ENCODE measurements around the gene AIFM3.

AIFM3 gene

DNA sequence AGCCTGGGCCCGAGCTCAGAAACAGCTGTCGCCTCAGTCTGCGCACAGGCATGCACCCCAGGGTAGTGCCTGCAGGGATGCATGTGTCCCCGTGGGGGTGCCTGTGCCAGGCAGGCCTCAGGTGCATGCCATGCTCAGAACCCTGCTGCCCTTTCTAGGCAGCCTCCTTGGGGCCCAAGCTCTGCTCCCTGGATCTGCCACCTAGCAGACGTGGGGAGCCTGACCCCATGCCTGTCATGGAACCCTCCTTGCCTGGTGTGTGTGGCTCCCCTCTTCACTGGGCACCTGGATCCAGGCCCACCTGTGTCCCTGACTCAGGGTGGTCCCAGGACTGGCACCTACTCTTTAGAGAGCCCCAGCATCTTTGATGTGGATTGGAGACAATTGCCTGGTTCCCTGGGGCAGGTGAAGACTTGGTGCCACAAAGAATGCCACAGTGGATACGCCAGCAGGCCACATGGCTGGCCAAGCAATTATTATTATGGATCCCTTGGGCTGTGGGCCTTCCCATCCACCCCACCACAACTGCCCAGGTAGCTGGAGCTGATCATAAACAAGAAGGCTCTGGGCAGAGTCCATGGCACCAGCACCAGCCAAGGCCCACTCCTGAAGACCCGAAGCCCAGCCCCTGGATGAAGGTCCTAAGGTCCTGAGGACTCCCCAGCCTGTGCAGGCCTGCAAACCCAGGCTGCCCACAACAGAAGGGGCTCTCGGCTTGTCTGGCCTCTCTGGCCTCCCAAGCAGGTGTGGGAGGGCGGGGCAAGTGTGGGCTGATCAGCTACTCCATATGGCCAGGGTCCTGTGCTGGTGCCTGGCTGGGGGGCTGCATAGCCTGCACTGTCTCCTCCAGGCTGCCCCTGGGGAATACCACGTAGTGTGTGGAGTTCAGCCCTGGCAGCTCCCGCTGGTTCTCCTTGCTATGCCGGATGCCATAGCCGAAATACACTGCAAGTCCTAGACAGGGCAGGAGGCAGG, 61.5 kb downstream of the AIFM3 start:
- H3K4me1 ChIP-seq = peaks cover 3 to 19% (median 11%) of the 10 kb centered on the region in 10 experiments; a peak in 17 of 20 replicates
- H3K9ac ChIP-seq = no peak overlapping the region
- H4K20me1 ChIP-seq = peaks cover 0 to 19% (median 0%) of the 10 kb centered on the region in 11 experiments; a peak in 2 of 22 replicates
- no peak overlapping the region for H3K4me2 ChIP-seq
- TF ChIP-seq Cebpa-rat (IDR thresholded peaks at IDR 0.05) = no peak
- no peaks in the 10 kb centered on the region for H3K36me3 ChIP-seq
- no peaks in the 10 kb centered on the region for H3K9me3 ChIP-seq (replicated peaks in 1 of 11)
- peaks cover 20 to 36% (median 30%) of the 10 kb centered on the region in 11 experiments for H3K27me3 ChIP-seq
- H3K27ac ChIP-seq = no peak overlapping the region
- no peak overlapping the region for H3K4me3 ChIP-seq

GRCh38 chr22:21029486-21030025, 62.5 kb downstream of the AIFM3 start:
- Histone ChIP-seq H3K4me1 (peaks cover 4 to 23% (median 15%) of the 10 kb centered on the region in 10 experiments; a peak in 17 of 20 replicates), H3K9ac (no peak overlapping the region), H3K27ac (no peak overlapping the region), H3K9me3 (replicated peaks in 1 of 11) (no peaks in the 10 kb centered on the region), H4K20me1 (peaks cover 0 to 19% (median 0%) of the 10 kb centered on the region in 11 experiments; a peak in 2 of 22 replicates), H3K4me2 (no peak overlapping the region), H3K4me3 (no peak overlapping the region), H3K27me3 (peaks cover 20 to 36% (median 30%) of the 10 kb centered on the region in 11 experiments), H3K36me3 (no peaks in the 10 kb centered on the region)
- no peak for TF ChIP-seq Cebpa-rat (IDR thresholded peaks at IDR 0.05)

GRCh38 chr22:21030032-21030431, 63.0 kb downstream of the AIFM3 start:
- no peak overlapping the region for H3K4me2 ChIP-seq
- H4K20me1 ChIP-seq = peaks cover 0 to 19% (median 0%) of the 10 kb centered on the region in 11 experiments; a peak in 2 of 22 replicates
- H3K36me3 ChIP-seq = no peaks in the 10 kb centered on the region
- H3K27ac ChIP-seq = no peak overlapping the region
- no peaks in the 10 kb centered on the region for H3K9me3 ChIP-seq (replicated peaks in 1 of 11)
- peaks cover 20 to 36% (median 30%) of the 10 kb centered on the region in 11 experiments for H3K27me3 ChIP-seq
- peaks cover 4 to 23% (median 15%) of the 10 kb centered on the region in 10 experiments; a peak in 17 of 20 replicates for H3K4me1 ChIP-seq
- H3K4me3 ChIP-seq = no peak overlapping the region
- TF ChIP-seq Cebpa-rat (IDR thresholded peaks at IDR 0.05) = no peak
- H3K9ac ChIP-seq = no peak overlapping the region

Data from BLaER1 treated with 17β-estradiol and CSF1 and Interleukin-3, amounts not matched to agents 10 nM and 100 nM (cell line).